DOHH2 (cell line): ENCODE results near the gene TLE2.

Experiments
- CTCF ChIP-seq: fragments of 200-600 bp; sonication (generic); IDR thresholded peaks from one replicate; pipeline ENCODE4 v1.5.1; 2014; ENCODE audit warnings: antibody characterized with exemption, mild to moderate bottlenecking, low read depth, low read length; ENCODE audit not compliant: poor library complexity, severe bottlenecking
- EZH2phosphoT487 ChIP-seq: fragments of 200-600 bp; sonication (generic); IDR thresholded peaks from 2 replicates; pipeline ENCODE4 v1.6.1; 2017; ENCODE audit warnings: borderline replicate concordance, mild to moderate bottlenecking, antibody characterized with exemption, low read length, moderate library complexity, mixed read lengths

GRCh38 chr19:2974342-2975041, 54.6 kb downstream of the TLE2 start:
- TF ChIP-seq CTCF (no peak), EZH2phosphoT487 (no peak)
